Prostate gland (tissue), 2 donors: Measurements from ENCODE around the gene TSHZ2.

Experiments used
- CTCF ChIP-seq, 4 experiments: fragments of 200-600 bp in 2 of 4; fragments of 450-650 bp in 2 of 4; sonication (generic) in 2 of 4; IDR thresholded peaks; 1 replicate in 3 of 4; 2 replicates in 1 of 4; pipeline ENCODE4 v1.5.1; 2016 to 2019; ENCODE audit warnings: antibody characterized with exemption in 4 of 4, mild to moderate bottlenecking in 2 of 4, moderate library complexity in 2 of 4
- POLR2A ChIP-seq: fragments of 450-650 bp; IDR thresholded peaks from one replicate; pipeline ENCODE4 v1.6.1; 2016; ENCODE audit warnings: antibody characterized with exemption, mild to moderate bottlenecking
- POLR2AphosphoS5 ChIP-seq: sonication (generic); formaldehyde crosslinking; IDR thresholded peaks from one replicate; pipeline ENCODE4 v1.6.1; 2017; ENCODE audit warnings: antibody characterized with exemption

GRCh38 chr20:53150532-53150931 lies 178.4 kb downstream of the TSHZ2 start:
- no peak for TF ChIP-seq CTCF (IDR thresholded peaks at IDR 0.05)
- no peak for TF ChIP-seq POLR2AphosphoS5
- no peak for TF ChIP-seq POLR2A
